ENCODE measurements around the gene KRT14. TPM values are rescaled to one million over a fixed set of nuclear protein-coding genes. Genes with fewer than 3 reads are reported as not detected.

Gene KRT14
- total RNA-seq, 2 experiments from 2014 or later: 0.82 TPM; not detected in 1

- H3K4me2 ChIP-seq (ENCODE audit: low read length): no peak overlapping the region
- H2AFZ ChIP-seq (ENCODE audit: low read length): no peak overlapping the region
- no peaks in the 10 kb centered on the region for H3K79me2 ChIP-seq (ENCODE audit: insufficient read depth, low read depth, low read length)
- no TSS peak for BruUV-seq (replicated peaks)
- no peak for TF ChIP-seq EZH2phosphoT487 (IDR thresholded peaks at IDR 0.05; ENCODE audit: borderline replicate concordance, low read depth, low read length)
- no peak for TF ChIP-seq CTCF (conservative IDR thresholded peaks at IDR 0.05; ENCODE audit: low read length)
- H3K9me2 ChIP-seq (ENCODE audit: insufficient read depth, low read length): no peaks in the 10 kb centered on the region
- H3K36me3 ChIP-seq (ENCODE audit: insufficient read depth, low read length): no peaks in the 10 kb centered on the region
- no peak overlapping the region for H3K4me3 ChIP-seq (ENCODE audit: low read depth, low read length, poor library complexity, severe bottlenecking)
- ChIA-PET POLR2A (no interaction called here), CTCF (ENCODE audit: unreplicated experiment) (interaction anchor here (2.4 kb wide), 1 partner anchor 101 kb away, joined by 9 read pairs; no protein-coding TSS in a partner anchor)
- intact Hi-C loops (cut with micrococcal nuclease; ENCODE audit: unreplicated experiment): no loop called here
- DNase-seq (ENCODE audit: low spot score): no peak
- H4K20me1 ChIP-seq (ENCODE audit: insufficient read depth, low read length): no peaks in the 10 kb centered on the region
- H3K9me3 ChIP-seq (ENCODE audit: low read length): no peaks in the 10 kb centered on the region
- H3K27ac ChIP-seq (ENCODE audit: low read depth, low read length, poor library complexity, severe bottlenecking): no peak overlapping the region
- no peaks in the 10 kb centered on the region for H3K4me1 ChIP-seq (ENCODE audit: insufficient read depth, low read length, poor library complexity, severe bottlenecking)
Observed at GRCh38 chr17:41547378-41547841, 39.3 kb downstream of the KRT14 start.

GRCh38 chr17:41546819-41547218 lies 39.9 kb downstream of the KRT14 start:
- CTCF ChIA-PET (ENCODE audit: unreplicated experiment): no interaction called here
- no TSS peak for BruUV-seq (replicated peaks)

More at GRCh38 chr17:41546819-41547218, 39.9 kb downstream of the KRT14 start:
- DNase-seq (ENCODE audit: low spot score): no peak
- Histone ChIP-seq H3K4me1 (ENCODE audit: insufficient read depth, low read length, poor library complexity, severe bottlenecking) (no peaks in the 10 kb centered on the region), H3K4me3 (ENCODE audit: low read depth, low read length, poor library complexity, severe bottlenecking) (no peak overlapping the region), H4K20me1 (ENCODE audit: insufficient read depth, low read length) (no peaks in the 10 kb centered on the region), H3K36me3 (ENCODE audit: insufficient read depth, low read length) (no peaks in the 10 kb centered on the region), H3K4me2 (ENCODE audit: low read length) (no peak overlapping the region), H2AFZ (ENCODE audit: low read length) (no peak overlapping the region), H3K27ac (ENCODE audit: low read depth, low read length, poor library complexity, severe bottlenecking) (no peak overlapping the region), H3K9me2 (ENCODE audit: insufficient read depth, low read length) (no peaks in the 10 kb centered on the region), H3K9me3 (ENCODE audit: low read length) (no peaks in the 10 kb centered on the region), H3K79me2 (ENCODE audit: insufficient read depth, low read depth, low read length) (no peaks in the 10 kb centered on the region)
- TF ChIP-seq CTCF (conservative IDR thresholded peaks at IDR 0.05; ENCODE audit: low read length) (no peak), EZH2phosphoT487 (IDR thresholded peaks at IDR 0.05; ENCODE audit: borderline replicate concordance, low read depth, low read length) (no peak)
- intact Hi-C loops (cut with micrococcal nuclease; ENCODE audit: unreplicated experiment): no loop called here
- POLR2A ChIA-PET: interaction anchor here (0.6 kb wide), 1 partner anchor 479 kb away, joined by 3 read pairs; no protein-coding TSS in a partner anchor
